ENCODE measurements around the gene SSTR5. TPM values are rescaled to one million over a fixed set of nuclear protein-coding genes. Genes with fewer than 3 reads are reported as not detected.

The SSTR5 gene
- total and polyA plus RNA-seq, 8 donors = 0.11 TPM; not detected in 7

DNA sequence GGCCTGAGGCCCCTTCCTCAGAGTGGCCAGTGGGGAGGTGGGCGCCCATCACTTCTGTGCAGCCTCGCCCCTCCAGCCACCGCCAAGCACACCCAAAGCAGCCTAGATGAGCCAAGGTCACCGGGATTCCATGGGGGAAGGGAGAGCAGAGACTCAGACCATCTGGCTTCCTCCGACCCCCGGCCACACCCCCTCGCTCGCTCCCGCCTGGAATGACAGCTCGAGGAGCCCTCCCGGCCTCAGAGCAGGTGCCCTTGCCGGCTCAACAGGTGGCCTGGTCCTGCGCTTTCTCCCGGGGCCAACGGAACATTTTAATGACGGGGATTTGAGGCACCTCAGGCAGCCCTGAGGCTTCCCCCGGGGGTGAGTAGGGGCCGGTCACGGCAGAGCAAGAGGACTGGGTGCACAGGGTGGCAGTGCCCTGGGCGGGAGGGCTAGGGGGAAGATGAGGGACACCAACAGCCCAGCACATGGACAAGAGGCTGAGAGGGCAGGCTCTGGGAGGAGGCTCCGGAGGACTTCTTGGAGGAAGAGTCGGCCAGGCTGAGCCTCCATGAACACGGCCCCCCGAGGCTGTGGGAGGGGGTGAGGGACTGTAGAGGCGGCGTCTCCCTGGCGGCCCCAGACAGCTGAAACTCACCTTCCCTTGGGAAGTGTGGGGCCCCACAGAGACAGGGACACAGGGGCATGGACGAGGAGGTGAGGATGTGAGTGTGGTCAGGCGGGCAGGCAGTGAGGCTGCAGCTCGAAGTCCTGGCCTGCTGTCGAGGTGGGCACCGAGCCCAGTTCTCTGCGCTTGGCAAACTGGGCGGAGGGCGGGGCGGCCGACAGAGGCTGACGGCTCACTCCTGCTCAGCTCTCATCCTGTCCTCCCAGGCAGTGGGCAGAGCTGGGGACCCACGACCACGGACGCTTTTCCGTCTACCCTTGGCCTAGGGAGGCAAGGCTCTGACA is 36.0 kb downstream of the SSTR5 start:
- no peak overlapping the region for H3K27ac ChIP-seq
- TF ChIP-seq, protein P1, sequence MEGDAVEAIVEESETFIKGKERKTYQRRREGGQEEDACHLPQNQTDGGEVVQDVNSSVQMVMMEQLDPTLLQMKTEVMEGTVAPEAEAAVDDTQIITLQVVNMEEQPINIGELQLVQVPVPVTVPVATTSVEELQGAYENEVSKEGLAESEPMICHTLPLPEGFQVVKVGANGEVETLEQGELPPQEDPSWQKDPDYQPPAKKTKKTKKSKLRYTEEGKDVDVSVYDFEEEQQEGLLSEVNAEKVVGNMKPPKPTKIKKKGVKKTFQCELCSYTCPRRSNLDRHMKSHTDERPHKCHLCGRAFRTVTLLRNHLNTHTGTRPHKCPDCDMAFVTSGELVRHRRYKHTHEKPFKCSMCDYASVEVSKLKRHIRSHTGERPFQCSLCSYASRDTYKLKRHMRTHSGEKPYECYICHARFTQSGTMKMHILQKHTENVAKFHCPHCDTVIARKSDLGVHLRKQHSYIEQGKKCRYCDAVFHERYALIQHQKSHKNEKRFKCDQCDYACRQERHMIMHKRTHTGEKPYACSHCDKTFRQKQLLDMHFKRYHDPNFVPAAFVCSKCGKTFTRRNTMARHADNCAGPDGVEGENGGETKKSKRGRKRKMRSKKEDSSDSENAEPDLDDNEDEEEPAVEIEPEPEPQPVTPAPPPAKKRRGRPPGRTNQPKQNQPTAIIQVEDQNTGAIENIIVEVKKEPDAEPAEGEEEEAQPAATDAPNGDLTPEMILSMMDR (IDR thresholded peaks at IDR 0.05) = no peak
- H3K4me1 ChIP-seq = no peaks in the 10 kb centered on the region
- ATAC-seq (no peak), DNase-seq (no peak)
- H3K4me3 ChIP-seq = no peak overlapping the region
- H3K9me3 ChIP-seq = no peaks in the 10 kb centered on the region
- no peaks in the 10 kb centered on the region for H3K36me3 ChIP-seq
- peaks cover 2 to 99% of the 10 kb centered on the region in 2 donors for H3K27me3 ChIP-seq
- intact Hi-C loops (cut with DNase I) = no loop called here

DNA sequence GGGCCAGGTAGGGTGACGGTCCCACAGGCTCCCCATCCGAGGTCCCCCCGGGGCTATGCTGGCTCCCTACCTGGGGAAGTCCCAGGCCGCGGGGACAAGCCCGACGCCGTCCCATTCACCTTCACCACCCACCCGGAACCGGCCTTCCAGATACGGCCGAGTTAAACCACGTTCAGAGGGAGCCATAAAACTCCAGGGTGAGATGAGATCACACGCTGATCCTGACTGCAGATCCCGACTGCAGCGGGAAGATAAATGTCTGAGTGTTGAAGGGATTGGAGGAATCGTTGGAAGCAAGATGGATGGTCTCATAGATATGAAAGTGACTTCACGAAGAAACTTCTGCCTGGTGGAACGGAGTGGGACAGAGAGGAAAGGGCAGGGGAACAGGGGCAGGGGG is 37.1 kb downstream of the SSTR5 start:
- DNase-seq (no peak), ATAC-seq (no peak)
- no peaks in the 10 kb centered on the region for H3K9me3 ChIP-seq
- H3K27ac ChIP-seq = no peak overlapping the region
- H3K27me3 ChIP-seq = peaks cover 0 to 95% of the 10 kb centered on the region in 2 donors
- no peak overlapping the region for H3K4me3 ChIP-seq
- intact Hi-C loops (cut with DNase I) = no loop called here
- TF ChIP-seq, protein P1 (IDR thresholded peaks at IDR 0.05) = no peak
- no peaks in the 10 kb centered on the region for H3K4me1 ChIP-seq
- H3K36me3 ChIP-seq = no peaks in the 10 kb centered on the region

DNA sequence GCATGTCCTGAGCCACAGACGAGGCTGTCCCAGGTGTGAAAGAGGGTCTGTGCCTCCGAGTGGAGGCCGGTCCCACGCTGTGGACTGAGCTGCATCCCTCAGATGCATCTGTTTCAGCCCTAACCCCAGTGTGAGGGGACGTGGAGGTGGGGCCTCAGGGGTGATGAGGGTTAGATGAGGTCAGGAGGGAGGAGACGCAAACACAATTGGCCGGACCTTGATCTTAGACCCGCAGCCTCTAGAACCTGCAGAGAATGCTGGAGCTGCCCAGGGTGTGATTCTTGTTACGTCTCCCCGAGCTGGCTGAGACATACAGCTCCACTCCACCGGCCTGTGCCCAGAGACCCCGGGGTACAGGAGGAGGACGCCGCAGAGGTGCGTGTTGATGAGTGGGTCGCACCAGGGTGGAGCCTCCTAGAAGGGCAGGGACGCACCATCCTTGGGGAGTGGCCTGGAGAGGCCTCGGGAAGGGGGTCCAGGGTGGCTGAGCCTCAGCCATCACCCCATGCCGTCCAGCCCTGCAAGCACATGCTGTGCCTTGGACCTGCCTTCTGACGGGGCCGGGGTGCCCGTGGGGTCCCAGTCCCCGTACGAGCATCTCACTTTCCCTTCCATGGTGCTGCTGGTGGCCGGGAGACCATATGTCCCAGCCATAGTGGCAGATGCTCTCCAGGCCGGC is 40.1 kb downstream of the SSTR5 start:
- H3K27ac ChIP-seq = no peak overlapping the region
- no peak for DNase-seq
- TF ChIP-seq, protein P1 (IDR thresholded peaks at IDR 0.05) = no peak
- H3K4me3 ChIP-seq = no peak overlapping the region
- peaks cover 0 to 95% of the 10 kb centered on the region in 2 donors for H3K27me3 ChIP-seq
- no peaks in the 10 kb centered on the region for H3K36me3 ChIP-seq
- ATAC-seq = no peak
- H3K4me1 ChIP-seq = no peaks in the 10 kb centered on the region
- intact Hi-C loops (cut with DNase I) = no loop called here
- H3K9me3 ChIP-seq = no peaks in the 10 kb centered on the region

DNA sequence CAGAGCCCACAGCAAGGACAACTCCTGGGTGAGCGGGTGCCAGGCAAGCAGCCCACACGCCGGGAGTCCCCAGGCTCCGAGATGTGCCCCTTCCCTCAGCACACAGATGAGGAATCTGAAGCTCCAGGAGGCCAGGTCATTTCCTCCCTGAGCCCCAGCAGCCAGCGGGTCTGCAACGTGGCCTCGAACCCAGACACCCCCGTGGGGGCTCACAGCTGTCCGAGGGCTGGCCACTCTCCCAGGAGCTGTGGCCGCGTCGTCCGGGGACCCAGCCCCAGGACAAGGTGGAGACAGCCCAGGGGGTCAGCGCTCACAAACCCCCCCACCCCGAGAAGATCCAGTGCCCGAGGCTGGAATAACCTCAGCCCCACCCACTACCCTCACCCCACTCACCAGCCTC is 40.9 kb downstream of the SSTR5 start:
- intact Hi-C loops (cut with DNase I) = no loop called here
- Histone ChIP-seq H3K4me1 (no peaks in the 10 kb centered on the region), H3K27ac (no peak overlapping the region), H3K36me3 (no peaks in the 10 kb centered on the region), H3K4me3 (no peak overlapping the region), H3K9me3 (no peaks in the 10 kb centered on the region), H3K27me3 (peaks cover 0 to 95% of the 10 kb centered on the region in 2 donors)
- DNase-seq (no peak), ATAC-seq (no peak)
- TF ChIP-seq, protein P1 (IDR thresholded peaks at IDR 0.05) = no peak

DNA sequence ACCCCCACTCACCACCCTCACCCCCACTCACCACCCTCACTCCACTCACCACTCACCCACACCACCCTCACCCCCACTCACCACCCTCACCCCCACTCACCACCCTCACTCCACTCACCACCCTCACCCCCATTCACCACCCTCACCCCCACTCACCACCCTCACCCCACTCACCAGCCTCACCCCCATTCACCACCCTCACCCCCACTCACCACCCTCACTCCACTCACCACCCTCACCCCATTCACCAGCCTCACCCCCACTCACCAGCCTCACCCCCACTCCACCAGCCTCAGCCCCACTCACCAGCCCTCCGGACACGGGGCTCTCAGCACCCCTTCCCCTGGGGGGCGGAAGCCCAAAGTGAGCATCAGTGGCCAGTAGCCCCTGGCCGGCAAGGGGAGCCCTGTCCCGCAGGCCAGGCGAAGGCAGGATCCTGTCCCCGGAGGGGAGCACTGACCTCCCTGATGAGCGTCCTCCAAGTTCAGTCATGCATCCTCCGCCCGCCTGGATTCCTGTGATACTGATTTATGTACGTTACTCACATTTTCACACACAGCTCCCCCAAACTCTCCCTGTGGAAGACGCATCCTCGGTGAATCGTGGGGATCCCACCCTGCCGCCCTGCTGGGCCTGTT is 41.5 kb downstream of the SSTR5 start:
- H3K9me3 ChIP-seq = no peaks in the 10 kb centered on the region
- ATAC-seq = no peak
- no peak overlapping the region for H3K4me3 ChIP-seq
- H3K27me3 ChIP-seq = peaks cover 0 to 95% of the 10 kb centered on the region in 2 donors
- DNase-seq = no peak
- H3K27ac ChIP-seq = no peak overlapping the region
- H3K36me3 ChIP-seq = no peaks in the 10 kb centered on the region
- TF ChIP-seq, protein P1 (IDR thresholded peaks at IDR 0.05) = no peak
- no peaks in the 10 kb centered on the region for H3K4me1 ChIP-seq
- intact Hi-C loops (cut with DNase I) = no loop called here
